ENCODE data around the gene TSHZ3.

GRCh38 chr19:31271306-31271911 lies 77.8 kb downstream of the TSHZ3 start:
- no peak for TF ChIP-seq SIN3A (IDR thresholded peaks at IDR 0.05; ENCODE audit: borderline replicate concordance, insufficient read depth, low read length)
- no peak for TF ChIP-seq TAF1 (IDR thresholded peaks at IDR 0.05; ENCODE audit: borderline replicate concordance, insufficient read depth, low read length)
- no peak for TF ChIP-seq REST (IDR thresholded peaks at IDR 0.05; ENCODE audit: insufficient read depth in 1 of 2, low read depth in 2 of 2, low read length in 2 of 2)

All from PFSK-1 (cell line).